Measurements from ENCODE around the gene GPR35.
"Not testable (repeated sequence)": the region's sequence is repeated elsewhere in the genome, so short reads cannot be mapped to it uniquely, and the experiment has no call there.

GPR35 gene

GRCh38 chr2:240603081-240603835, 22.0 kb upstream of the GPR35 start:
- no peak for FAIRE-seq

- FAIRE-seq: no peak
These were observed 21.4 kb upstream of the GPR35 start for GRCh38 chr2:240603846-240604245.

- FAIRE-seq: no peak
These were observed 20.9 kb upstream of the GPR35 start for GRCh38 chr2:240604291-240604938.

- FAIRE-seq: no peak
These were observed 20.2 kb upstream of the GPR35 start for GRCh38 chr2:240604939-240605716.

- no peak for FAIRE-seq
These were observed 19.2 kb upstream of the GPR35 start for GRCh38 chr2:240605867-240606743.

GRCh38 chr2:240611601-240612210, 13.6 kb upstream of the GPR35 start:
- FAIRE-seq: no peak

- FAIRE-seq: no peak
These were observed 11.5 kb upstream of the GPR35 start for GRCh38 chr2:240613781-240614180.

GRCh38 chr2:240614391-240614790, 10.9 kb upstream of the GPR35 start:
- no peak for FAIRE-seq

GRCh38 chr2:240615396-240615795, 9.9 kb upstream of the GPR35 start:
- FAIRE-seq: no peak

- no peak for FAIRE-seq
These were observed 9.3 kb upstream of the GPR35 start for GRCh38 chr2:240615820-240616547.

- FAIRE-seq: not testable (repeated sequence)
These were observed 8.2 kb upstream of the GPR35 start for GRCh38 chr2:240616860-240617666.

GRCh38 chr2:240618776-240619175, 6.5 kb upstream of the GPR35 start:
- FAIRE-seq: no peak

GRCh38 chr2:240619506-240620148, 5.7 kb upstream of the GPR35 start:
- FAIRE-seq: no peak

GRCh38 chr2:240620149-240620731, 5.0 kb upstream of the GPR35 start:
- no peak for FAIRE-seq

- no peak for FAIRE-seq
These were observed 4.4 kb upstream of the GPR35 start for GRCh38 chr2:240620859-240621258.

GRCh38 chr2:240622060-240622411, 3.2 kb upstream of the GPR35 start:
- FAIRE-seq: no peak

GRCh38 chr2:240622531-240623235, 2.6 kb upstream of the GPR35 start:
- no peak for FAIRE-seq

- no peak for FAIRE-seq
These were observed 1.7 kb upstream of the GPR35 start for GRCh38 chr2:240623531-240624010.
